SK-N-SH treated with all-trans-retinoic acid at 6 μM for 48 hours (cell line): Measurements from ENCODE around the gene GAS2L3.

Experiments used
- ARNTL ChIP-seq: fragments of 450-650 bp; formaldehyde crosslinking; IDR thresholded peaks from 2 replicates; pipeline ENCODE4 v1.5.0; 2020; ENCODE audit warnings: low read depth, mild to moderate bottlenecking, moderate library complexity, borderline replicate concordance
- BACH2 ChIP-seq: fragments of 250-450 bp; sonication (Bioruptor Pico); IDR thresholded peaks from 2 replicates; pipeline ENCODE4 v1.9.0; 2021; ENCODE audit warnings: mild to moderate bottlenecking, borderline replicate concordance
- CREB5 ChIP-seq: fragments of 250-450 bp; sonication (Bioruptor Pico); IDR thresholded peaks from 2 replicates; pipeline ENCODE4 v1.5.1; 2020; ENCODE audit warnings: low read depth, mild to moderate bottlenecking, moderate library complexity
- PATZ1 ChIP-seq: fragments of 250-450 bp; sonication (Bioruptor Pico); IDR thresholded peaks from 2 replicates; pipeline ENCODE4 v1.8.0; 2020; ENCODE audit warnings: mild to moderate bottlenecking, moderate library complexity, borderline replicate concordance
- ZFP3 ChIP-seq: fragments of 250-450 bp; sonication (Bioruptor Pico); IDR thresholded peaks from 2 replicates; pipeline ENCODE4 v1.5.0; 2020; ENCODE audit warnings: mild to moderate bottlenecking, moderate library complexity
- ZFP30 ChIP-seq: fragments of 450-650 bp; formaldehyde crosslinking; IDR thresholded peaks from 2 replicates; pipeline ENCODE4 v1.5.0; 2022; ENCODE audit warnings: mild to moderate bottlenecking, moderate library complexity

- TF ChIP-seq ZFP3 (CRISPR knock-in tag), result no peak
- no peak for TF ChIP-seq ARNTL (CRISPR knock-in tag)
- TF ChIP-seq PATZ1 (CRISPR knock-in tag), result no peak
- no peak for TF ChIP-seq CREB5
- no peak for TF ChIP-seq ZFP30 (CRISPR knock-in tag)
- TF ChIP-seq BACH2 (CRISPR knock-in tag), result no peak
Observed at GRCh38 chr12:100544165-100544564, 29.3 kb upstream of the GAS2L3 start.
